GM18909 (cell line): Measurements from ENCODE around the gene PDE8B.
"Not testable (repeated sequence)": the region's sequence is repeated elsewhere in the genome, so short reads cannot be mapped to it uniquely, and the experiment has no call there.

Experiments
- ATAC-seq: cut with Tn5 transposase; IDR thresholded peaks from one replicate; pipeline ENCODE4 v1.9.1; 2021; ENCODE audit warnings: mild to moderate bottlenecking; ENCODE audit not compliant: unreplicated experiment, poor library complexity

PDE8B gene

GRCh38 chr5:77355080-77355479 is 144.6 kb downstream of the PDE8B start:
- ATAC-seq: no peak

DNA sequence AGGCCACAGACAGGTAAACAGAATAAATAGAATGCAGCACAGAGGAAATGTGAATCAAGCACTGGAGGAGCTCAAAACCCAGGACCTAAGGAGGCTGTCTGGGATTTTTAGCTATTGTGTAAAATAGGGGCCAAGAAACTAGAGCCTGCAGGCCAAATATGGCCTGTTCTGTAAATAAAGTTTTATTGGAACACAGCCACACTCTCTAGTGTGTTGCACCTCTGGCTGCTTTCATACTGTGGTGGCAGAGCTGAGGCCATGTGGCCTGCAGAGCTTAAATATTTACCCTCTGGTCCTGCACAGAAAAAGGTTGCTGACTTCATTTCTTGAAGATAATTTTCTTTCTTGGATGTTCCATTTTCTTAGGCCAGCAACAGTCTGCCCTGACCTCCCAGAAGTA is 145.3 kb downstream of the PDE8B start:
- ATAC-seq: no peak

GRCh38 chr5:77356740-77357139 is 146.3 kb downstream of the PDE8B start:
- peak; percentile 91 for ATAC-seq

- no peak for ATAC-seq
These were observed 148.1 kb downstream of the PDE8B start for GRCh38 chr5:77358255-77359205.

DNA sequence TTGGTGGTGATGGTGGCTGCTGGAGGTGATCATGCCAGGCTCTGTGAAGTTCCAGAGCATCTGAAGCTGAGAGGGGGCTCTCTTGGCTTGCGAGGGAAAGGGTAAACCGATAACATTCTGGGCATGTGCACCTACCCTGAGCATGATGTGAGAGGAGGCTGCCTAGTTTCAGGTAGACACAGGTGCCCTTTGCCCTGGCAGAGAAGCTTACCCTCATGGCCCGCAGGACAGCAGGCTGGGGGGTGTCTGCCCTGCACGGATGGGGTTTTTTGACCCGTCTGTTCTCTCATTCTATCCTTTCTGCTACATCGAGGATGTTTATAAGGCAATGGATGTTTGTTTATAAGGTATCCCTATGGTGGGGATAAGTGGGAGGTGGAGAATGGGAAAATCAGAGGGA is 148.8 kb downstream of the PDE8B start:
- ATAC-seq: no peak

DNA sequence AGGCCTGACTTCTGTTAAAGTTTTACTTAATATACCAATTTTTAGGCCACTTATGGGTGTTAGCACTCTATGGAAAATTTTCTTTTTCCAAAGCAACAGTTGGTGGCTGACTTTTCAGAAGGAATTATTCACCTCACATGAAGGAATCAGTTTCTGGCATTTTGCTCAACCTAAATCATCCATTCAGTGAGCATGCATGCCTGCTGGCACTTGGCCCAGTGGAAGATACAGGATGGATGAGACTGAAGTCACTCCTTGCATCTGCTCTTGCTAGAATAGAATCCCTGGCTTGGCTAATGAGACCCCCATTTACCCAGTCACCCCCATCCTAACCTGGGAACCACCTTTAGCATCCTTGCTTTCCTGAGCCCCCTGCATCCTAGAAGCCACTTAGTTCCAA is 149.9 kb downstream of the PDE8B start:
- no peak for ATAC-seq

DNA sequence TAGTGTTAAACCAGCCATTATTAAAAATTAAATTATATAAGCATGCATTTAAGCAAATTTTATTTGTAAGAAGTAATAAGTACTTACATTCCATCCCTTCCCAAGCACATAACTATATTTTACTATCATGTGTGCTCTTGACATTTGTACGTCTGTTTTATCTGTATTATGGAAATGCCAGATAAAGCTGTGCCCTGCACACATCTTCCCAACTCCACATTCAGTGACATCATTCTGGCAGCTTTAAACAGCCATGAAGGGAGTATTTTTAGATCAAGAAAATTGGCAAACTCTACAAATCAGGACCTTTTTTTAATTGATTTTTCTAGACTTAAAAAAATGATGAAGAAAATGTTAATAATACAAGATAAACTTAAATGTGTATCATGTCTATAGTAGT is 150.5 kb downstream of the PDE8B start:
- no peak for ATAC-seq

GRCh38 chr5:77366717-77367500 is 156.4 kb downstream of the PDE8B start:
- no peak for ATAC-seq

GRCh38 chr5:77367741-77368140 is 157.3 kb downstream of the PDE8B start:
- no peak for ATAC-seq

DNA sequence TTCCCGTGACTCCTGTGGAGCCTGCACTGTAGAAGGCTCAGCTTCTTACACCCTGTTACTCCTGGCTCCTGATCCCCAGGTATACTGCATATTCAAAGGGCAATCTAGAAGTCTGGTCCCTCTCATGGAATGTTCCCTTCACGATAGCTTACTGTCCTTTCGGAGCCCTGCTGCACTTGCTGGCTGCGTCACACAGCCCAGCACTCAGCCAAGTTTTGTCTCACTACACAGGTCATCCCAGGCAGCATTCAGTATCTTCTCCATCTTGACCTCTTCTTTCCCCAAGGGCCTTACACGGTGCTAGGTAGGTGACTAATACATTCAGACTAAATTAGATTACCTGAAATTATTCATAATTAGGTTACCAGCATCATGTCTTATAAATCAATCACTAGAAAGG is 157.9 kb downstream of the PDE8B start:
- no peak for ATAC-seq

- no peak for ATAC-seq
These were observed 159.1 kb downstream of the PDE8B start for GRCh38 chr5:77369566-77369965.

- no peak for ATAC-seq
These were observed 164.2 kb downstream of the PDE8B start for GRCh38 chr5:77374686-77375085.

- ATAC-seq: no peak
These were observed 166.3 kb downstream of the PDE8B start for GRCh38 chr5:77376609-77377300.

- no peak for ATAC-seq
These were observed 169.1 kb downstream of the PDE8B start for GRCh38 chr5:77379558-77380061.

GRCh38 chr5:77380636-77381035 is 170.2 kb downstream of the PDE8B start:
- ATAC-seq: no peak

DNA sequence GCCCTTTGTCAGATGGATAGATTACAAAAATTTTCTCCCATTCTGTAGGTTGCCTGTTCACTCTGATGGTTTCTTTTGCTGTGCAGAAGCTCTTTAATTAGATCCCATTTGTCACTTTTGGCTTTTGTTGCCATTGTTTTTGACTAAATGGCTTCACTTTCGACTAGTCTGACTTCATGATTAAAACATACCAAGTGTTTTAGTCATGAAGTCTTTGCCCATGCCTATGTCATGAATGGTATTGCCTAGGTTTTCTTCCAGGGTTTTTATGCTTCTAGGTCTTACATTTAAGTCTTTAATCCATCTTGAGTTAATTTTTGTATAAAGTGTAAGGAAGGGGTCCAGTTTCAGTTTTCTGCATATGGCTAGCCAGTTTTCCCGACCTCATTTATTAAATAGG is 172.9 kb downstream of the PDE8B start:
- not testable (repeated sequence) for ATAC-seq

DNA sequence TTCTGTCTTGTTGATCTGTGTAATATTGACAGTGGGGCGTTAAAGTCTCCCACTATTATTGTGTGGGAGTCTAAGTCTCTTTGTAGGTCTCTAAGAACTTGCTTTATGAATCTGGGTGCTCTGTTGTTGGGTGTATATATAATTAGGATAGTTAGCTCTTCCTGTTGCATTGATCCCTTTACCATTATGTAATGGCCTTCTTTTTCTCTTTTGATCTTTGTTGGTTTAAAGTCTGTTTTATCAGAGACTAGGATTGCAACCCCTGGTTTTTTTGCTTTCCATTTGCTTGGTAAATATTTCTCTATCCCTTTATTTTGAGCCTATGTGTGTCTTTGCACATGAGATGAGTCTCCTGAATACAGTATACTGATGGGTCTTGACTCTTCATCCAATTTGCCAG is 175.9 kb downstream of the PDE8B start:
- ATAC-seq: not testable (repeated sequence)

DNA sequence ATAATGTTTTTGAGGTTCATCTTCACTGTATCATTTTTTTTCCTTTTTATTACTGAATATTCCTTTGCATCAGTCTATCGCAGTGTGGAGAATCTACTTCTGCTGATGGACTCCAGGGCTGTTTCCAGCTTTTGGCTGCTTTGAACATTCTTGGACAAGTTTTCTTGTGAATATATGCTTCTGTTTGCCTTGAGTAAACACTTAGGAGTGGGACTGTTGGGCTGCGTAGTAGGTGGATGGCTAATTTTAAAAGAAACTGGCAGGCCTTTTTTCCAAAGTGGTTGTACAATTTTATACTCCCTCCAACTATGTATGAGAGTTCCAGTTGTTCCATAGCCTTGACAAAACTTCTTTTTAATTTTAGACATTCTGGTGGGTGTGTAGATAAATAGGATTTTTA is 179.3 kb downstream of the PDE8B start:
- ATAC-seq: no peak

- ATAC-seq: no peak
These were observed 179.7 kb downstream of the PDE8B start for GRCh38 chr5:77390221-77390620.

DNA sequence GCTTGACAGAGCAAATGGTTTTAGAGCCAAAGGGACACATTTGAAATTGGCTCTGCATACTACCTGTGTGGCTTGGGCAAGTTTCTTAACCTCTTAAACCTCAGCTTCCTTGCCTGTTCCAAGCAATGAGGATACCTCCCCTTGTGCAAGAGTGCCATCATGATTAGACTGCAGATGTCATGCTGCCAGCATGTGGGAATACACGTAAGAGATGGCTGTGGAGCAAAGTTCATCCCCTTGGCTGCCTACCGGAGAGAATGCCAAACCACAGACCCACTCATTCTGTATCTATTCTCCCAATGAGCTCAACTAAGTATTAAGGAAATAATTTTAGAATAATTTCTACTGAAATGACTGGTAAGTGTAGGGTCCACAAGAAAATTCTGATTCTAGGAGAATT is 180.3 kb downstream of the PDE8B start:
- no peak for ATAC-seq
